Lower leg skin (tissue), 3 donors: Measurements from ENCODE around the gene ARHGEF10L.

ENCODE experiments used
- CTCF ChIP-seq, 3 donors: fragments of 450-650 bp; IDR thresholded peaks; one replicate each; pipeline ENCODE4 v1.5.1; 2016; ENCODE audit warnings: antibody characterized with exemption in 3 of 3, mild to moderate bottlenecking in 3 of 3, moderate library complexity in 2 of 3
- POLR2A ChIP-seq, 2 donors: fragments of 450-650 bp; IDR thresholded peaks; one replicate each; pipeline ENCODE4 v1.6.1; 2016 to 2017; ENCODE audit warnings: antibody characterized with exemption in 2 of 2, mild to moderate bottlenecking in 1 of 2, moderate library complexity in 1 of 2

GRCh38 chr1:17539118-17539476 lies 401 bp upstream of the ARHGEF10L start:
- TF ChIP-seq CTCF (IDR thresholded peaks at IDR 0.05) = no peak
- TF ChIP-seq POLR2A (IDR thresholded peaks at IDR 0.05) = no peak
